ENCODE measurements around the gene KIF6. TPM values are rescaled to one million over a fixed set of nuclear protein-coding genes. Genes with fewer than 3 reads are reported as not detected.

The KIF6 gene
- total RNA-seq, 4 donors from 2014 or later, result 0.26 to 1.8 (median 1.6) TPM; not detected in 1

DNA sequence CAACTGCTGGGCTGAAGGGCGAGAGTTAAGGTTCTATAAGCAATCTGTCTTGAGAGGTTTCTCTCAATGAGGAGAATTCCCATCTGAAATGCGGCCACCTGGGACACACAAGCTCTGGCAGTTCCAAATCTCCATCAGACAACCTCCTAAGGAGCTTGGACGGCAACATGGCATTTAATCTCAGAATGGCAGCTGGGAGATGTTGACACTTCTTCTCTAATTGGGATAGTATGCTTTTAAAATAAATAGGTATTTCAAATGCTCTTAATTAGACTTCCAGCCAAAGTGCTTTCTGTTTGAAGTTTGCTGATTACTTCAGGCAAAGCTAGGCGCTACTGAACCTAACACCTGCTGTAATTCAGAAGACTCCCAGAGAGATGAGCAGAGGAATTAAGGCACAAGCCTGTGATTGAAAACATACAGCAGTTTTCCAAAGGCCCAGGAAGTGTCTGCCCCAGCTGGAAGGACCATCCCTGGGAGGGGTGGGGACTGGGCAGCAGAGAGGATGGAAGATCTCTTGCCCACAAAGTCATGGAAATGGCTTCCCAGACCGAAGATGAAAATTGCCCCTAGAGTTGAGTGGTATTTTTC is 343.6 kb downstream of the KIF6 start:
- DNase-seq, result no peak
- H3K4me3 ChIP-seq, result no peak overlapping the region
- H3K36me3 ChIP-seq, result no peaks in the 10 kb centered on the region
- H3K27ac ChIP-seq, result no peak overlapping the region
- H3K27me3 ChIP-seq, result no peaks in the 10 kb centered on the region
- intact Hi-C loops (cut with DNase I; ENCODE audit: low total_unique reads), result no loop called here
- no peaks in the 10 kb centered on the region for H3K9me3 ChIP-seq
- TF ChIP-seq, protein P1, sequence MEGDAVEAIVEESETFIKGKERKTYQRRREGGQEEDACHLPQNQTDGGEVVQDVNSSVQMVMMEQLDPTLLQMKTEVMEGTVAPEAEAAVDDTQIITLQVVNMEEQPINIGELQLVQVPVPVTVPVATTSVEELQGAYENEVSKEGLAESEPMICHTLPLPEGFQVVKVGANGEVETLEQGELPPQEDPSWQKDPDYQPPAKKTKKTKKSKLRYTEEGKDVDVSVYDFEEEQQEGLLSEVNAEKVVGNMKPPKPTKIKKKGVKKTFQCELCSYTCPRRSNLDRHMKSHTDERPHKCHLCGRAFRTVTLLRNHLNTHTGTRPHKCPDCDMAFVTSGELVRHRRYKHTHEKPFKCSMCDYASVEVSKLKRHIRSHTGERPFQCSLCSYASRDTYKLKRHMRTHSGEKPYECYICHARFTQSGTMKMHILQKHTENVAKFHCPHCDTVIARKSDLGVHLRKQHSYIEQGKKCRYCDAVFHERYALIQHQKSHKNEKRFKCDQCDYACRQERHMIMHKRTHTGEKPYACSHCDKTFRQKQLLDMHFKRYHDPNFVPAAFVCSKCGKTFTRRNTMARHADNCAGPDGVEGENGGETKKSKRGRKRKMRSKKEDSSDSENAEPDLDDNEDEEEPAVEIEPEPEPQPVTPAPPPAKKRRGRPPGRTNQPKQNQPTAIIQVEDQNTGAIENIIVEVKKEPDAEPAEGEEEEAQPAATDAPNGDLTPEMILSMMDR (IDR thresholded peaks at IDR 0.05), result no peak
- no peak for TF ChIP-seq POLR2A (IDR thresholded peaks at IDR 0.05)
- H3K4me1 ChIP-seq, result no peaks in the 10 kb centered on the region

DNA sequence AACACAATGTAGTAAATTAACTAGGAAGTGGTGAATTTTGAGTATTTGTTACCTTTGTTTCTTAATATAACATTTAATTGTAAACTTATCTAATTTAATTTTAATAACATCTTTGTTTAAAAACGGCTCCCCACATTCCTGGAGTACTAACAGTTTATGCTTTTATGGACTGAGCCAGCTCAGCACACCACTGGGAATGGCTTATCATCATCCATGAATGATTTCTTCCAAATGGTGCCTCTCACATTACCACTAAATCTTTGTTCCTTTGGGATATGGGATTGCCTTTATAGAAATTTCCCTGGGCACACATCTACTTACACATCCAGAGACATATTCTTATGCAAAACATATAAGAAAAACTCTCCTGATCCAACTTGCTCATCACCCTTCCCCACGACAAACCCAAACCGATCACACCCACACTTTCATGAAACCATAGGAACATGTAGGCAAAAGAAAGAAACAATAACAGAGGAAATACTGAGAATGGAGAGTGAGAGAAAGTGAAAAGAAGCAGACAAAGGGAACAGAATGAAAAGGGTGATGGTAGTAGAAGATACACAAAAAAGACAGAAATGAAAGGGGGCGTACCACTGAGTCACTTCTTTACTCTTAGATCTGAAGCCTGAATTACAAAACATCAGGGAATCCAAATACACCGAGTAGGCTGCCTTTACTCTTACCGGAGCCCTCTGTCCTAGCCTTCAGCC is 344.2 kb downstream of the KIF6 start:
- no peak overlapping the region for H3K27ac ChIP-seq
- no peak for TF ChIP-seq POLR2A (IDR thresholded peaks at IDR 0.05)
- TF ChIP-seq, protein P1 (IDR thresholded peaks at IDR 0.05), result no peak
- no peaks in the 10 kb centered on the region for H3K36me3 ChIP-seq
- no peak for DNase-seq
- intact Hi-C loops (cut with DNase I; ENCODE audit: low total_unique reads), result no loop called here
- H3K9me3 ChIP-seq, result no peaks in the 10 kb centered on the region
- no peaks in the 10 kb centered on the region for H3K27me3 ChIP-seq
- no peak overlapping the region for H3K4me3 ChIP-seq
- no peaks in the 10 kb centered on the region for H3K4me1 ChIP-seq

DNA sequence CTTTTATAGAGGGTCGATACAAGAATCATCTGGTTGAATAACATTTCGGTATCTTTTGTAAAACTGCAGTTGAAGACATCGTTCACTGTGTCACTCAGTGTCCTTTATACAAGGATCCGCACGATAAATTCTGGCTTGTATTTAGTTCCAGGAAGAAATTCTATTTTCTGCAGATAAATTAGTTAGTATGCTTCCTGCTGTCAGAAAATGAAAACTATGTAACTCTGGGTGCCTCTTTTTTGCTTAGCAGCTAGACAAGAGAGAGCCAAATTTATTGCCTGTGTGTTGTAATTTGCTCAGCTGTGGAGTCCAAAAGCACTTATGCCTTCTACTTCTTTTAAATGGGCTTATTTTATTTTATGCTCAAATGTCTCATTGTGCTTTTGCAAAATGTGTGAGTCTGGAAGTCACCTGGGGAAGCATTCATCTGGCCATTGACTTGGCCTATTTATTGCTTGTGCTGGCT is 346.2 kb downstream of the KIF6 start:
- no peaks in the 10 kb centered on the region for H3K27me3 ChIP-seq
- H3K36me3 ChIP-seq, result no peaks in the 10 kb centered on the region
- H3K9me3 ChIP-seq, result no peaks in the 10 kb centered on the region
- DNase-seq, result no peak
- no peak overlapping the region for H3K4me3 ChIP-seq
- intact Hi-C loops (cut with DNase I; ENCODE audit: low total_unique reads), result no loop called here
- no peaks in the 10 kb centered on the region for H3K4me1 ChIP-seq
- TF ChIP-seq, protein P1 (IDR thresholded peaks at IDR 0.05), result no peak
- TF ChIP-seq POLR2A (IDR thresholded peaks at IDR 0.05), result no peak
- H3K27ac ChIP-seq, result no peak overlapping the region

DNA sequence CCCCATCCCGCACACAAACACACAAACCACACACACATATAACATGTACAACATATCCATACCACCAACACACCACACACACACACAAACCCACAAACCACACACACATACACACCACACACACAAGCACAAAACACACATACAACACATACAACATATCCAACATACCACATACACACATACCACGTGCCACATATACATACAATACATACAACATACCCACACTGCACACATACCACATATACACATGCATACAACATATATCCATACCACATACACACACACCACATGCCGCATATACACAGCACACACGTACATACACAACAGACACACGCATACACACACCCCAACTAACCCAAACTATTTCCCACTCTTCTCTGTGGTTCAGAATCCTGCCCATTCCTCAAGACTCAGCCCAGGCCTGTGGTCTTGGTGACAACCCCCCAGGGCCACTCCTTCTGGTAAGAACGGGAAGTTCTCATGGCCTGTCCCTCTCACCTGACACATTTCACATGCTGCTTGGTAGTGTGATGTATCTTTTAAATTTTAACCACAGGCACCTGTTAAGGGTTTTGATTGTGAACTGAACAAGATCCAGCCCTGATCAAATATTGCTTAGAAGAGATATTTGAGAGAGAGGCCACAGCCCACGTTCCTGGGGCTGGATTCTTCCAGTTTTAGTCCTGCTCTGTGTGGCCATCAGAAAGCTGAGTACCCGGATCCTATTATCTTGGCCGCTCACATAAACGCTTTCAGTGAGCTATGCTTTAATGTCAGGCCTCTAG is 346.8 kb downstream of the KIF6 start:
- Histone ChIP-seq H3K4me3 (no peak overlapping the region), H3K27me3 (no peaks in the 10 kb centered on the region)

More for the DNA sequence above, 346.8 kb downstream of the KIF6 start:
- H3K9me3 ChIP-seq, result no peaks in the 10 kb centered on the region
- H3K4me1 ChIP-seq, result no peaks in the 10 kb centered on the region
- H3K36me3 ChIP-seq, result no peaks in the 10 kb centered on the region
- no peak for DNase-seq
- H3K27ac ChIP-seq, result no peak overlapping the region
- intact Hi-C loops (cut with DNase I; ENCODE audit: low total_unique reads), result no loop called here
- TF ChIP-seq, protein P1 (IDR thresholded peaks at IDR 0.05), result no peak
- TF ChIP-seq POLR2A (IDR thresholded peaks at IDR 0.05), result no peak

Measured in uterus (tissue), 4 donors.